Sigmoid colon (tissue), 3 donors: ENCODE measurements around the gene PIK3C2G.

Source experiments
- CTCF ChIP-seq, 4 experiments: fragments of 450-650 bp in 3 of 4; fragments of 200-600 bp in 1 of 4; IDR thresholded peaks; one replicate each; pipeline ENCODE4 v1.5.1; 2016 to 2019; ENCODE audit warnings: antibody characterized with exemption in 4 of 4, mild to moderate bottlenecking in 3 of 4, moderate library complexity in 2 of 4
- POLR2A ChIP-seq, 2 donors: fragments of 450-650 bp; IDR thresholded peaks; one replicate each; pipeline ENCODE4 v1.6.1; 2016; ENCODE audit warnings: antibody characterized with exemption in 2 of 2, mild to moderate bottlenecking in 2 of 2, moderate library complexity in 2 of 2

- TF ChIP-seq POLR2A (IDR thresholded peaks at IDR 0.05) (no peak), CTCF (IDR thresholded peaks at IDR 0.05) (no peak)
Observed at GRCh38 chr12:18306311-18306710, 45.0 kb downstream of the PIK3C2G start.
